Activated naive CD4-positive, alpha-beta T cell treated with anti-CD3 and anti-CD28 coated beads, Interleukin-2, amount 50 U/mL, for 24 hours (primary cell): Measurements from ENCODE around the gene TPH2.

Experiments used
- H3K27ac Mint-ChIP-seq: one replicate; pipeline ENCODE4 v1.8.0; 2021; ENCODE audit warnings: mild to moderate bottlenecking, mixed read lengths
- H3K27me3 Mint-ChIP-seq: one replicate; pipeline ENCODE4 v1.8.0; 2021; ENCODE audit warnings: mixed read lengths
- H3K36me3 Mint-ChIP-seq: one replicate; pipeline ENCODE4 v1.8.0; 2021; ENCODE audit warnings: mixed read lengths
- H3K4me1 Mint-ChIP-seq: one replicate; pipeline ENCODE4 v1.8.0; 2021; ENCODE audit warnings: mixed read lengths
- H3K4me3 Mint-ChIP-seq: one replicate; pipeline ENCODE4 v1.8.0; 2021; ENCODE audit warnings: mild to moderate bottlenecking, mixed read lengths
- H3K9me3 Mint-ChIP-seq: one replicate; pipeline ENCODE4 v1.8.0; 2021; ENCODE audit warnings: mixed read lengths

Gene TPH2

DNA sequence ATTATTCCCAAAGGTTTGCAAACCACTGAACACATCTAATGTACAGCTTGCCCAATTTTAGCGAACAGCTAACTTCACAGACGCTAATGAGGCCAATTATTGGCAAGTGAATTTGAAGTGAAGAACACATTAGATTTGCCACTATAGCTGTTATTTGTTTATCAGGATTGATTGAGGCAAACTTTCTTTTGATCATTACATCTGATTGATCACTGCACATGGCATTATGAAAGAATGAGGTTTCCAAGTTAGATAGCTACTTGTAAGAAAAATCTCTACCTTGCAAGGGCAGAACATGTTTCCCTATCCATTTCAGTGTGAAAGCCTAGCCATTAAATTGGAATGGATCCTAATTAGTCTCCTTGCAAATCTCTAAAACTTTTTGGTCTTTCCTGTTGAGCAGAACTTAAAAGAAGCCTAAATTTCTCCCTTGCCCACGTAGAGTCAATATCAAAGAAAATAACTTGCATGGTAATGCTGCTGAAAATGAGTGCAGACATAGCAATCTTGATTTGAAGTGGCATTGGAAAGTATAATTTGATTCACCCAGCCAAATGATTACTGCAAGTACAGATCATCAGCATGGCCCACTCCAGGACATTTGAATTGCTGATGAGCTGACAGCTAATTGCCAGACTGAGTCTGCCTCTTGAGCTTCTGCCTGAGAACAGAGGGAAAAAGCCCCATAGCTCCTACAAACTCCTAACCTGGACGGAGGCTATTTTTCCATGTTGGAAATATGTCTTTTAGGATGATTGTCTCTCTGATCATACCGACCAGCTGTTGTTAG is 98.6 kb downstream of the TPH2 start:
- H3K27me3 Mint-ChIP-seq: peaks cover 11% of the 10 kb centered on the region
- H3K27ac Mint-ChIP-seq: no peak overlapping the region
- H3K9me3 Mint-ChIP-seq: peaks cover 6% of the 10 kb centered on the region
- H3K4me1 Mint-ChIP-seq: no peaks in the 10 kb centered on the region
- H3K36me3 Mint-ChIP-seq: no peaks in the 10 kb centered on the region
- H3K4me3 Mint-ChIP-seq: no peak overlapping the region

DNA sequence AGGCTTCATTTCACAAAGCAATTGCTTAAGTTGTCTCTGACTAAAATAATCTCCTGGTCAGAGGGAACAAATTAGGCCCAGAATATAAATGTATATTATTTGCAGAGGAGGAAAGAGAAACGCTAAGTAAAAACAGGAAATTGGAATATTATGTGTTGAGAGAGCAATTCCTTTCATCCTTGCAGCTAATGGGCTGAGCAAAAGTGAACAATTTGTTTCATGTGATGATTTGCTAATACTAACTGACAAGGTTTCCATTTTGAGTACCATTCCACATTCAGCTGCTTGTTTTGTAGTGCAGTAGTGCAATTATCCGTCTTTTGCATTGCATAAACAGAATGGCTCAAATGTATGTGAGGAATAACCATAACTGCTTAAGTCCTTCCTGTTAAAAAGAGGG is 103.2 kb downstream of the TPH2 start:
- H3K27ac Mint-ChIP-seq: no peak overlapping the region
- H3K9me3 Mint-ChIP-seq: peaks cover 6% of the 10 kb centered on the region
- H3K27me3 Mint-ChIP-seq: peaks cover 9% of the 10 kb centered on the region
- H3K4me1 Mint-ChIP-seq: no peaks in the 10 kb centered on the region
- H3K4me3 Mint-ChIP-seq: no peak overlapping the region
- H3K36me3 Mint-ChIP-seq: no peaks in the 10 kb centered on the region

DNA sequence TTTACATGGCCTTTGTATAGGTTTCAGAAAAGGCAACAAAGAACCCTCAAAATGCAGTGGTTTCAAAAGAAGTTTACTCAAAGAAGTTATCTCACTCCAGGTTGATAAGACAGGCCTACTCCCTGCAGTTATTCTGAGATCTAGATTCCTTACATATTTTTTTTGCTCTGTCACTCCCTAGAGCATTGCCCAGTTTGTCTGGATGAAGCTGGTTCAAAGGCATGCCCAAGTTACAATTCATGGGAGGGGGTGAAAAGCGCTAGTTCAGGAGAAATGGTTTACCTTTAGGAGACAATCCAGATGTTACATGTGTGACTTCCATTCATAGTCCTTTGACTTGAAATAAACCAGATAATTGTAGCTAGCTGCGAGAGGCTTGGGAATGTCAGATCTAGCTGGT is 115.0 kb downstream of the TPH2 start:
- no peak overlapping the region for H3K4me3 Mint-ChIP-seq
- peaks cover 8% of the 10 kb centered on the region for H3K27me3 Mint-ChIP-seq
- no peaks in the 10 kb centered on the region for H3K9me3 Mint-ChIP-seq
- H3K36me3 Mint-ChIP-seq: no peaks in the 10 kb centered on the region
- no peak overlapping the region for H3K27ac Mint-ChIP-seq
- no peaks in the 10 kb centered on the region for H3K4me1 Mint-ChIP-seq

DNA sequence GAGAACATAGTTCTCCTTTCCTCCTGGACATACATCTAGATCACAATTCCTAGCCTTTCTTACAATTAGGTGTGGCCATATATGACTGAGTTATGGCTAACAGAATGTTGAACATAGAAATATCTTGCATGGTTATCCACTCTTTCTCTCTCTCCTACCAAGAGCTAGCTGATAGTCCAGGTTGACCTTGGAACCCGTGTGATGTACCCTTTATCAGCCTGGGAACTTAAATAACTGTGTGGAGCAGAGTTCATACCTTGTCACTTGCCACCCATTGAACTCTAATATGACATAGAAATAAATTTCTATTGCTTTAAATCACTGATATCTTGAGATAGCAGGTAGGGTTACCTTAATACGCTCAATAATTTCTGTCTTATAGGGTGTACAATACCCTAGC is 115.9 kb downstream of the TPH2 start:
- no peak overlapping the region for H3K27ac Mint-ChIP-seq
- no peaks in the 10 kb centered on the region for H3K36me3 Mint-ChIP-seq
- peaks cover 6% of the 10 kb centered on the region for H3K27me3 Mint-ChIP-seq
- no peaks in the 10 kb centered on the region for H3K9me3 Mint-ChIP-seq
- no peaks in the 10 kb centered on the region for H3K4me1 Mint-ChIP-seq
- no peak overlapping the region for H3K4me3 Mint-ChIP-seq

DNA sequence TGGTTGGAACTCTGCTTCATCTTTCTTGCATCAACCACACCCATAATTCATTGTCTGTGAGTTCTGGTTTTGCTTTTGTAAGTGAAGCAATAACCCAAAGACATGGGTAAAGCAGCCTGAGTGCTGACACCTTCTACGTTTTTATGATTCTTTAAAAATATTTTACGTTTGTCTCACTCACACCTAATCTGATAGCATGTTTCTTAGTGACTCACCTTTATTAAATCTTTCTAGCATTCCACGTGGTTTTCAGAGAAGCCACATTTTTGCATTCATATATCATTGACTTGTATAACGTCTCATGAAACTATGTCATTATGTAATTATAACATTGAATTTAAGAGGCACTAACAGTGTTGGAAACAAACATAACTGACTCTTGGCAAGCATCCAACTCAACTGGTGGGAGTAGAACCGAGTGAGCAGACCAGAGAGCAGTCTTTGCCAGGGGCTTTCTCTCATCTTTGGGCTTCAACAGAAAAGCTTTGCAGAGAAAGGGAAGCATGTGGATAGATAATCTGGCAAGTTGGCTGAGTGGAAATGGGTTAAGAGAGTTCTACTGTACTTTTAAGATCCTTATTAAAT is 118.8 kb downstream of the TPH2 start:
- peaks cover 4% of the 10 kb centered on the region for H3K27me3 Mint-ChIP-seq
- no peak overlapping the region for H3K27ac Mint-ChIP-seq
- H3K4me3 Mint-ChIP-seq: no peak overlapping the region
- H3K4me1 Mint-ChIP-seq: no peaks in the 10 kb centered on the region
- no peaks in the 10 kb centered on the region for H3K9me3 Mint-ChIP-seq
- no peaks in the 10 kb centered on the region for H3K36me3 Mint-ChIP-seq

DNA sequence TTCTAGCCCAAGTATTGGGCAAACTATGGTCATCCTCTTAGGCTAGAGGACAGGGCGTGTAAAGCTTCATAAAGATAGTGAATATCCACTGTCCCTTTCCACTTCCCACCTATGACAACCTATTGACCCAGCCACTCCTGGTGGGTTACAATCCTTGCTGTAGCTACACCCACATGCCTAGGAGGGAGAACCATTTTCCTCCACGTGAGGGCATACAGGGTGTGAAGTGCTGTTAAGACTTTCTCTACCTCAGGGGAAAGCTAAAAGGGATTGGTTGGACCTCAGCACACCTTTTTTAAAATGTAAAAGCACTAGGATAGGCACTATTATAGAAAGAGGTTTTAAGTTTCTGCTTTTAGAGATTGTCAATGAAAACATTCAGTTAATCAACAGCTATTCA is 124.4 kb downstream of the TPH2 start:
- Mint-ChIP-seq H3K27me3 (peaks cover 13% of the 10 kb centered on the region), H3K9me3 (no peaks in the 10 kb centered on the region), H3K27ac (no peak overlapping the region), H3K4me1 (no peaks in the 10 kb centered on the region), H3K4me3 (no peak overlapping the region), H3K36me3 (no peaks in the 10 kb centered on the region)

DNA sequence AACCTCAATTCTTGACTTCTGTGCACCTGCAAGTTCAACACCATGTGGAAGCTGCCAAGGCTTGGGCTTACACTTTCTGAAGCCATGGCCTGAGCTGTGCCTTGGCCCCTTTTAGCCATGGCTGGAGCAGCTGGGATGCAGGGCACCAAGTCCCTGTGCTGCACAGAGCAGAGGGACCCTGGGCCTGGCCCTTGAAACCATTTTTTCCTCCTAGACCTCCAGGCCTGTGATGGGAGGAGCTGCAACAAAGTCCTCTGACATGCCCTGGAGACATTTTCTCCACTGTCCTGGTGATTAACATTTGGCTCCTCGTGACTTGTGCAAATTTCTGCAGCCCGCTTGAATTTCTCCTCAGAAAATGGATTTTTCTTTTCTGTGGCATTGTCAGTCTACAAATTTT is 132.4 kb downstream of the TPH2 start:
- no peaks in the 10 kb centered on the region for H3K4me1 Mint-ChIP-seq
- peaks cover 4% of the 10 kb centered on the region for H3K27me3 Mint-ChIP-seq
- peaks cover 2% of the 10 kb centered on the region for H3K36me3 Mint-ChIP-seq
- H3K9me3 Mint-ChIP-seq: peaks cover 11% of the 10 kb centered on the region
- H3K4me3 Mint-ChIP-seq: no peak overlapping the region
- no peak overlapping the region for H3K27ac Mint-ChIP-seq

DNA sequence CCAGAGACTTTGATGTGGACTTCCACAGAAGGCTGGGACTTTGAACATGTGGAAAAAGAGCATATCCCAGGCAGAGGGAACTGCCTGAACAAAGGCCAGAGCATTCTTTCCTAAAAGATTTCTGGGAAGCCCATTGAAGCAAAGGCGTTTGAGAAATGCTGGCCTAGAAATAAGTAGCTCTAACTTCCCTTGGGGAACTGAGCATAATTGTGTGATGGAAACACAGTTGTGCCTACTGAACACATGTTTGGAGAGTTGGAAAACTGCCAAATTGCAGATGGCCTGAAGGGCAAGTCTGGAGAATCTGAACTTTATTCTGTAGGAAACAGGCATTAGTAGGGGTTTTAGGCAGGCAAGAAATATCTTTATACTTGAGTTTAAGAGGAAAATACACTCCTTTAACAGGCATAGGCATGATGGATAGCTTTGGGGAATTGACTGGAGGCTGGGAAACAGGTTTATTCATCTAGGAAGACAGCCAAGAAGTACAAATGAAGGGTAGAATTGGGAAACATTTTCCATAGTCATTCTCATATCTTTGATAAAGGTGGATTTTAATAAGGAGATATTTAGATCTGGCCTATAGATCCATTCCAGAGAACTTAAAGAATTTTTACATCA is 134.1 kb downstream of the TPH2 start:
- Mint-ChIP-seq H3K4me1 (no peaks in the 10 kb centered on the region), H3K27ac (no peak overlapping the region), H3K4me3 (no peak overlapping the region), H3K36me3 (peaks cover 2% of the 10 kb centered on the region), H3K9me3 (peaks cover 11% of the 10 kb centered on the region), H3K27me3 (peaks cover 2% of the 10 kb centered on the region)

DNA sequence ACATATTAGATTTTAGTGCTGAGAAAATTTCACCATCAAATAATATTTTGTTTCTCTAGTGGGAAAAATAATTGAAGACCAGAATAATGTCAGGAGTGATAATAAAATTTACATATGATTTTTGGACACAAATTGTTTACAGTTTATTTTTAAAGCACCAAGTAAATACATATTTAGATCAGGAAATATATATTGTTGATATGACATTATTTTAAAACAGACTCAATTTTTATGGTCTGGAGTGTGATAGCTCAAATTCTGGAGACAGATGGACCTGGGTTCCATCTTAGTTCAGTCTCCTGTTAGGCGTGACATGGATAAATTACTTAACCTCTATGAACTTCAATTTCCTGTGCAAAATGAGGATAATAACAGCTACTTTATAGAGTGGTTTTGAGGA is 135.4 kb downstream of the TPH2 start:
- no peak overlapping the region for H3K4me3 Mint-ChIP-seq
- H3K27ac Mint-ChIP-seq: no peak overlapping the region
- no peaks in the 10 kb centered on the region for H3K4me1 Mint-ChIP-seq
- H3K36me3 Mint-ChIP-seq: peaks cover 2% of the 10 kb centered on the region
- no peaks in the 10 kb centered on the region for H3K27me3 Mint-ChIP-seq
- peaks cover 11% of the 10 kb centered on the region for H3K9me3 Mint-ChIP-seq

DNA sequence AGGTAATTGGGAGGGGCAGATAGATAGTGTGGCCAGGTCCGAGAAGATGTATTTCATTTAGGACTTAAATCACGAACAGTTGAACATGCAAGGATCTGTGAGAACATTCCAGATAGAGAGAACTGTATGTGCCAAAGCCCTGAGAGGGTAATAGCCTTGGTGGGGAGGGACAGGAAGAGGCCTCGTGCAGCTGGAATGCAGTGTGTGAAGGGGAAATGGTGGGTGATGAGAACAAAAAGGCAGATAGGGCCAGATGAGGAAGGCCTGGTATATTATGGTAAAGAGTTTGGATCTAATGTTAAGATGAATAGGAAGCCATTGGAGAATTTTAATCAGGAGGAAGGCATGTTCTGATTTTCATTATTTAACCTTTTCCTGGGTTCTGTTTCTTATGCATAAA is 136.3 kb downstream of the TPH2 start:
- Mint-ChIP-seq H3K4me1 (no peaks in the 10 kb centered on the region), H3K27me3 (no peaks in the 10 kb centered on the region), H3K4me3 (no peak overlapping the region), H3K27ac (no peak overlapping the region), H3K9me3 (peaks cover 11% of the 10 kb centered on the region), H3K36me3 (peaks cover 3% of the 10 kb centered on the region)

DNA sequence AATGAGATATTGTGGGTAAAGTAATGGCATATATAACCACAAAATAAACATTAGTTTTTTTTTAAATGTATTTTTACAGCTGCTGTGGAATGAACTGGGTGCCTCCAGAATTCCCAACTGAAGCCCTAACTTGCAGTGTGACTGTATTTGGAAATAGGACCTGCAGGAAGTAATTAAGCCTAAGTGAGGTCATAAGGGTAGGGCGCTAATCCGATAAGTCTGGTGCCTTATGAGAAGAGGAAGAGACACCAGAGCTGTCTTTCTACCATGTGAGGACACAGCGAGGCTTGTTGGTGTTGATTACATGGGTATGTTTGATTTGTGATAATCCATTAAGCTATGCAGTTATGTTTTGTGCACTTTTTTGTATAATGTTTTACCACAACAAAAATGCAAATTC is 136.8 kb downstream of the TPH2 start:
- H3K27ac Mint-ChIP-seq: no peak overlapping the region
- no peak overlapping the region for H3K4me3 Mint-ChIP-seq
- peaks cover 11% of the 10 kb centered on the region for H3K9me3 Mint-ChIP-seq

DNA sequence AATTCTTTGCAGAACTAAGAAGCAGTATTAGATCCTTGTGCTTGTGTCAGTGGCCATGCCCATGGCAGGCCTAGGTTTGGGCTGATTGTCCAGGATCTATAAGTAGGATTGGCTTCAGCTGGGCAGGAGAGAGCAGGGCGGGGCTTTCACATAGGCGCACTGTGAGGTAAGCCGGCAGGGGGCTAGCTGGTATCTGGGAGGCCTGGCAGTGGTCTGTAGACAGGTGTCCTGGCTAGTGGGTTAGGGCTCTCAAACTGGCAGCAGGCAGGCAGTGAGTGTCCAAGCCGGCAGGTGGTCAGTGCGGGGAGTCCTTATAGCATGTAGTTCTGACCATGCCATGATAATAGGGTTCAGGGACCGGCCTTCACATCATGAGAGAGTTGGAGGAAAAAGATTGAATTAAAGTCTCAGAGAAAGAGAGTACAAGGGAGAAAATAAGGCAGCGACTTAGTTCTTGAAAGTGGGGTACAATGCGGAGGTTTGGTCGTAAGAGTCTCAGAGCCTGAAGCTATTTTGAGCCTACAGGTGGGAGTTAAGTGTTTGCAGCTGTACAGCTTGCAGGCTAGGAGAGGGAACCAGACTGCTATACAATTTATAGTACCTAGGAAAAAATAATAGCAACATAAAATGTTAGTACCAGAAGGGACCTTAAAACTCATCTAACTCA is 137.4 kb downstream of the TPH2 start:
- Mint-ChIP-seq H3K4me1 (no peaks in the 10 kb centered on the region), H3K4me3 (no peak overlapping the region), H3K9me3 (peaks cover 11% of the 10 kb centered on the region), H3K36me3 (peaks cover 3% of the 10 kb centered on the region), H3K27me3 (peaks cover 2% of the 10 kb centered on the region), H3K27ac (no peak overlapping the region)

More for the DNA sequence above, 136.8 kb downstream of the TPH2 start:
- Mint-ChIP-seq H3K4me1 (no peaks in the 10 kb centered on the region), H3K27me3 (no peaks in the 10 kb centered on the region), H3K36me3 (peaks cover 3% of the 10 kb centered on the region)

DNA sequence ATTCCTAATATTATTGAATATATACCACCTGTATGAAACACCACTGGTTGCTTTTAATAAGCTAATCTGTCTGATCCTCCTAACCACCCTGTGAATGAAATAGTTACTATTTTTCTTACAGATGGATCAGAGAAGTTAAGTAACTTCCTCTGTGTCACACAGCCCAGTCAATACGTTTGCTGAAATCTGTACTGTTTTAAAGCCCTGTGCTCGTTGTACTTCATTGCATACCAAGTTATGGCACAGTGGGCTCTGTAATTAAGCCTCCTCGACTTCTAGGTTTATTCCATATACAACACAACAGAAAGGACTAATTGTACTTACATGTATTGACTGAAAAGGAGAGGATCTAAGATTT is 137.9 kb downstream of the TPH2 start:
- Mint-ChIP-seq H3K27me3 (peaks cover 2% of the 10 kb centered on the region), H3K9me3 (peaks cover 8% of the 10 kb centered on the region), H3K4me3 (no peak overlapping the region), H3K4me1 (no peaks in the 10 kb centered on the region), H3K27ac (no peak overlapping the region), H3K36me3 (peaks cover 3% of the 10 kb centered on the region)

DNA sequence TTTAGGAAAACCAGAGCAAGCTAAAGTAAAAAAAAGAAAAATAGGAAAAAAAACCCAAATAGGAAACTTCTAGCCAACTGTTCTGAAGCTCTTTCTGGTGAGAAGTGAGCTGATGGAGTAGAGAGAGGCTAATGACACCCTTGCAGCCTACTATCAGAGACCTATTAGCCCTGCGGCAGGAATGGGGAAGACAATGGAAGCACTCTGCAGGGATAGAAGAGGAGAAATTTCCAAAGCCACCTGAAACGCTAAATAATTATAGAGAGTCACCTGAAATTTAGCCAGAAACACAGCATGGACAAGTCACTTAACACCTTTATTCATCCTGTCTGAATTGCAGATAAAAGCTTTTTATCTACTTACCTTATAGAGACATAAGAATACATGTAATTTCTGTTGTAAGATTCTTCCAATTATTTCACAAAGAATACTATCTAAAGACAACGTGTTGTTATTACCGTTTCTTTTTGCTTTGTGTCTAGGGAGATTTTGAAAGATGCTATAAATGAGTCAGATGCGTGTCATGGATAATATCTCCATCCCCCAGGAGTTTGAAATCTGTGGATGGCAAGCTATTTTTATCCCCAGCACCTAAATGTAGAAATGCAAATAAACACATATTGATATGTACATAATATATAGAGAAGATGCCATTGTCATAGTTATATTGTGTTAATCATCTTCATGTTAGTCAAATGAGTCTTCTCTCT is 138.6 kb downstream of the TPH2 start:
- Mint-ChIP-seq H3K27ac (no peak overlapping the region), H3K4me1 (no peaks in the 10 kb centered on the region), H3K36me3 (peaks cover 2% of the 10 kb centered on the region), H3K9me3 (peaks cover 2% of the 10 kb centered on the region), H3K27me3 (peaks cover 2% of the 10 kb centered on the region), H3K4me3 (no peak overlapping the region)

DNA sequence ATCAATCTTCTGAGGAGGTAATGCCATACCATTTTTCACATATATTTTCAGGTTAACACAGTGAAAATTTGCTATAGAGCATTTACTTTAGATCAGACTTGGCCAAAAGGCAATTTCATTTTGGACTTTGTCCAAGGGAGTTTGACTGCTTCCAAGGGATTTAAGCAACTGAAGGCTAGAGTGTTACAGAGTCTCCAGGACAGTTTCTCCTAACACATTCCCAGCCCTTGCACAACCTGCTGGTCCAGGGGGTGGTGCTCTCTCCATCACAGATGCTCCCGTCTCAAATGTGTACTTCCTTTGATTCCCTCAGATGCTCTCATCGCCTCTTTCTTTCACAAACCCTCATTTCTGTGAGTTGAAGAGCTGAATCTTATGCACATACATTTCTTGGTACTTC is 143.1 kb downstream of the TPH2 start:
- no peak overlapping the region for H3K4me3 Mint-ChIP-seq
- no peak overlapping the region for H3K27ac Mint-ChIP-seq
- no peaks in the 10 kb centered on the region for H3K9me3 Mint-ChIP-seq
- H3K36me3 Mint-ChIP-seq: peaks cover 2% of the 10 kb centered on the region
- no peaks in the 10 kb centered on the region for H3K4me1 Mint-ChIP-seq
- H3K27me3 Mint-ChIP-seq: peaks cover 3% of the 10 kb centered on the region
